K562 (cell line): ENCODE results near the gene SLC16A10. TPM values are rescaled to one million over a fixed set of nuclear protein-coding genes. Genes with fewer than 3 reads are reported as not detected.
A peak's percentile ranks its signal among the peaks of the same experiment; 100 is the strongest.

Experiments
- ATAC-seq: fragments of 200-7000 bp; cut with Tn5 transposase; 3 replicates; pipeline ENCODE4 v1.9.1; 2020; ENCODE audit warnings: moderate library complexity
- BruUV-seq: library from RNA; stranded (reverse); fragments of 400-500 nt; replicated peaks from 2 replicates; lab custom pipeline; 2021; lab: Mats Ljungman, UMichigan
- CTCF ChIA-PET: fragments of 300-600 bp; formaldehyde crosslinking; extraction: SDS; loops from one replicate; lab custom pipeline; 2021; ENCODE audit warnings: low intra/inter-chr PET ratio; lab: Yijun Ruan, JAX
- POLR2A ChIA-PET: fragments of 300-600, 350-650 bp; sonication (Branson Sonifier 250); formaldehyde crosslinking; extraction: SDS; loops from one replicate; lab custom pipeline; 2021; ENCODE audit warnings: antibody characterized with exemption, inconsistent platforms; lab: Yijun Ruan, JAX
- DNase-seq, 4 experiments: peaks; one replicate each; pipeline versions ENCODE4 v3.0.0 to v3.0.0-alpha.2; 2011 to 2018; ENCODE audit warnings: low spot score in 3 of 4, mixed read lengths in 3 of 4; ENCODE audit errors: extremely low read depth in 1 of 4
- FAIRE-seq: peaks from 2 replicates; lab custom pipeline; 2011; peaks lifted over from hg19 to GRCh38; lab: Jason Lieb, UNC
- H2AFZ ChIP-seq: 2 replicates; pipeline ENCODE4 v1.6.0; 2011; ENCODE audit warnings: low read depth, low read length, control low read depth, inconsistent platforms
- H3K27ac ChIP-seq: fragments of 200-600 bp; 3 replicates; pipeline ENCODE4 v1.8.0; 2011; ENCODE audit warnings: low read depth, mild to moderate bottlenecking, control low read depth, inconsistent platforms, low read length, moderate library complexity, mixed read lengths; ENCODE audit errors: extremely low read depth
- H3K27me3 ChIP-seq, 2 experiments: fragments of 300-600 bp in 1 of 2; 2 replicates in 1 of 2; 3 replicates in 1 of 2; pipeline versions ENCODE4 v1.6.0 to v1.8.0; 2011; ENCODE audit warnings: inconsistent platforms in 2 of 2, low read length in 2 of 2, mild to moderate bottlenecking in 1 of 2, mixed read lengths in 1 of 2, moderate library complexity in 1 of 2; ENCODE audit not compliant: control insufficient read depth in 2 of 2, insufficient read depth in 2 of 2
- H3K36me3 ChIP-seq: fragments of 300-600 bp; 3 replicates; pipeline ENCODE4 v1.8.0; 2011; ENCODE audit warnings: mild to moderate bottlenecking, low read length, inconsistent platforms; ENCODE audit not compliant: control insufficient read depth, insufficient read depth
- H3K4me1 ChIP-seq, 2 experiments: fragments of 200-600 bp in 1 of 2; replicated peaks in 1 of 2; 2 replicates in 1 of 2; 3 replicates in 1 of 2; pipeline versions ENCODE4 v1.5.1 to v1.8.0; 2011; ENCODE audit warnings: inconsistent platforms in 2 of 2, low read length in 2 of 2, mild to moderate bottlenecking in 1 of 2, mixed read lengths in 1 of 2, moderate library complexity in 1 of 2; ENCODE audit not compliant: control insufficient read depth in 2 of 2, insufficient read depth in 2 of 2
- H3K4me2 ChIP-seq: 2 replicates; pipeline ENCODE4 v1.6.1; 2011; ENCODE audit warnings: low read length, control low read depth, inconsistent platforms, mixed read lengths; ENCODE audit not compliant: insufficient read depth
- H3K4me3 ChIP-seq: fragments of 200-600 bp; sonication (generic), shearing (Covaris generic); 2 replicates; pipeline ENCODE4 v1.5.1; 2016; ENCODE audit warnings: control low read depth, inconsistent platforms
- H3K79me2 ChIP-seq: fragments of 200-600 bp; 3 replicates; pipeline ENCODE4 v1.8.0; 2011; ENCODE audit warnings: low read length, inconsistent platforms; ENCODE audit not compliant: control insufficient read depth, insufficient read depth
- H3K9ac ChIP-seq, 2 experiments: 2 replicates each; pipeline versions ENCODE4 v1.6.0 to v1.6.1; 2011; ENCODE audit warnings: low read depth in 2 of 2, low read length in 2 of 2, control low read depth in 1 of 2, inconsistent platforms in 1 of 2, mild to moderate bottlenecking in 1 of 2, mixed read lengths in 1 of 2; ENCODE audit not compliant: insufficient read depth in 1 of 2
- H3K9me1 ChIP-seq: one replicate; pipeline ENCODE4 v1.6.0; 2011; ENCODE audit warnings: inconsistent platforms, mild to moderate bottlenecking, low read length, moderate library complexity; ENCODE audit not compliant: control insufficient read depth, insufficient read depth
- H3K9me3 ChIP-seq: replicated peaks from 2 replicates; pipeline ENCODE4 v1.5.1; 2011; ENCODE audit warnings: low read depth, low read length, inconsistent platforms; ENCODE audit not compliant: control insufficient read depth, insufficient read depth
- H4K20me1 ChIP-seq: replicated peaks from 2 replicates; pipeline ENCODE4 v1.6.1; 2011; ENCODE audit warnings: low read length, inconsistent platforms, mixed read lengths; ENCODE audit not compliant: control insufficient read depth, insufficient read depth
- ZNF444 ChIP-seq: fragments of 250-450 bp; sonication (Bioruptor Pico); IDR thresholded peaks from 2 replicates; pipeline ENCODE4 v1.4.0; 2020; ENCODE audit warnings: mild to moderate bottlenecking, moderate library complexity
- WGBS: fragments of 100-300 bp; shearing (Covaris generic); methylation state at CpG from one replicate; pipeline ENCODE4 v1.1.6; 2016; ENCODE audit warnings: low coverage, mixed read lengths; ENCODE audit not compliant: insufficient coverage; ENCODE audit errors: missing lambda C conversion rate; 5-methylcytosine and 5-hydroxymethylcytosine counted together
- in situ Hi-C: fragments of 300-500 bp; cut with MboI; formaldehyde crosslinking; loops from 4 replicates; pipeline ENCODE4 v1.15.0; 2018; ENCODE audit warnings: inconsistent platforms, mixed read lengths
- intact Hi-C: fragments of 100-400 bp; cut with micrococcal nuclease; formaldehyde crosslinking; loops from 2 replicates; pipeline ENCODE4 v1.14.2; 2022
- polyA plus RNA-seq, 8 experiments: library from polyadenylated mRNA; depleted of rRNA in 4 of 8; stranded (reverse) in 5 of 8; unstranded in 3 of 8; fragments of >200 nt; fragmentation: Nextera tagmentation in 2 of 8; fragmentation: Illumina TruSeq in 1 of 8; extraction: Ambion mirVana in 2 of 8; extraction: Trizol in 1 of 8; gene quantifications; 2 replicates each; pipeline versions ENCODE4 v1.2.1 to v1.2.3, GENCODE V29; 2011 to 2014; ENCODE audit warnings: inconsistent platforms in 1 of 8, missing spikeins in 1 of 8
- total RNA-seq, 7 experiments: library from RNA; depleted of rRNA in 6 of 7; stranded (reverse); fragments of >200 nt in 6 of 7; fragmentation: Illumina TruSeq in 2 of 7; extraction: Trizol in 2 of 7; gene quantifications; 2 replicates each; pipeline versions ENCODE4 v1.2.1 to v1.2.3, GENCODE V29; 2011 to 2021; ENCODE audit warnings: low replicate concordance in 1 of 7
- TF ChIP-seq, protein P1 (sequence below): fragments of 450-650 bp; IDR thresholded peaks from 2 replicates; pipeline ENCODE4 v1.6.1; 2017; ENCODE audit warnings: antibody characterized with exemption, mild to moderate bottlenecking

SLC16A10 gene
- total and polyA plus RNA-seq, 9 of the 15 experiments (the other 6 are each of a cell fraction or from before 2014, with no cell fraction given) = 0.02 to 0.54 (median 0.24) TPM; not detected in 4

DNA sequence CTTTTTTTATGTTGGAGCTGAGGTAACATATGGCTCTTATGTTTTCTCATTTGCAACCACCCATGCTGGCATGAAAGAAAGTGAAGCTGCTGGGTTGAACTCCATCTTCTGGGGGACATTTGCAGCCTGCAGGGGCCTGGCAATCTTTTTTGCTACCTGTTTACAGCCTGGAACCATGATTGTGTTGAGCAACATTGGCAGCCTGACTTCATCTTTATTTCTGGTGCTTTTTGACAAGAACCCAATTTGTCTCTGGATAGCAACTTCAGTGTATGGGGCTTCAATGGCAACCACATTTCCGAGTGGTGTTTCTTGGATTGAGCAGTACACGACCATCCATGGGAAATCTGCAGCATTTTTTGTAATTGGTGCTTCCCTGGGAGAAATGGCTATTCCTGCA, 179.0 kb downstream of the SLC16A10 start:
- H3K27me3 ChIP-seq = no peaks in the 10 kb centered on the region
- no peak overlapping the region for H3K4me3 ChIP-seq
- peaks cover 55% of the 10 kb centered on the region for H3K36me3 ChIP-seq
- CTCF ChIA-PET = no interaction called here
- no TSS peak for BruUV-seq
- 46% methylated on average over 2 of the region's 2 CpGs for WGBS
- H3K4me2 ChIP-seq = peak overlapping the region; percentile 53; the same call in 1 of the 2 replicates
- POLR2A ChIA-PET = interaction anchor here (1.1 kb wide), 1 partner anchor 26 kb away, joined by 3 read pairs; no protein-coding TSS in a partner anchor
- no peaks in the 10 kb centered on the region for H3K9me3 ChIP-seq
- FAIRE-seq = no peak
- peaks cover 53% of the 10 kb centered on the region for H3K79me2 ChIP-seq
- H3K4me1 ChIP-seq = peaks cover 7 to 24% of the 10 kb centered on the region in 2 experiments; a peak in 4 of 5 replicates
- in situ Hi-C loops (loop anchor here (25.0 kb wide), 1 partner anchor 371 kb away; no protein-coding TSS in a partner anchor), intact Hi-C loops (no loop called here)
- TF ChIP-seq ZNF444 (CRISPR knock-in tag) = no peak
- TF ChIP-seq, protein P1, sequence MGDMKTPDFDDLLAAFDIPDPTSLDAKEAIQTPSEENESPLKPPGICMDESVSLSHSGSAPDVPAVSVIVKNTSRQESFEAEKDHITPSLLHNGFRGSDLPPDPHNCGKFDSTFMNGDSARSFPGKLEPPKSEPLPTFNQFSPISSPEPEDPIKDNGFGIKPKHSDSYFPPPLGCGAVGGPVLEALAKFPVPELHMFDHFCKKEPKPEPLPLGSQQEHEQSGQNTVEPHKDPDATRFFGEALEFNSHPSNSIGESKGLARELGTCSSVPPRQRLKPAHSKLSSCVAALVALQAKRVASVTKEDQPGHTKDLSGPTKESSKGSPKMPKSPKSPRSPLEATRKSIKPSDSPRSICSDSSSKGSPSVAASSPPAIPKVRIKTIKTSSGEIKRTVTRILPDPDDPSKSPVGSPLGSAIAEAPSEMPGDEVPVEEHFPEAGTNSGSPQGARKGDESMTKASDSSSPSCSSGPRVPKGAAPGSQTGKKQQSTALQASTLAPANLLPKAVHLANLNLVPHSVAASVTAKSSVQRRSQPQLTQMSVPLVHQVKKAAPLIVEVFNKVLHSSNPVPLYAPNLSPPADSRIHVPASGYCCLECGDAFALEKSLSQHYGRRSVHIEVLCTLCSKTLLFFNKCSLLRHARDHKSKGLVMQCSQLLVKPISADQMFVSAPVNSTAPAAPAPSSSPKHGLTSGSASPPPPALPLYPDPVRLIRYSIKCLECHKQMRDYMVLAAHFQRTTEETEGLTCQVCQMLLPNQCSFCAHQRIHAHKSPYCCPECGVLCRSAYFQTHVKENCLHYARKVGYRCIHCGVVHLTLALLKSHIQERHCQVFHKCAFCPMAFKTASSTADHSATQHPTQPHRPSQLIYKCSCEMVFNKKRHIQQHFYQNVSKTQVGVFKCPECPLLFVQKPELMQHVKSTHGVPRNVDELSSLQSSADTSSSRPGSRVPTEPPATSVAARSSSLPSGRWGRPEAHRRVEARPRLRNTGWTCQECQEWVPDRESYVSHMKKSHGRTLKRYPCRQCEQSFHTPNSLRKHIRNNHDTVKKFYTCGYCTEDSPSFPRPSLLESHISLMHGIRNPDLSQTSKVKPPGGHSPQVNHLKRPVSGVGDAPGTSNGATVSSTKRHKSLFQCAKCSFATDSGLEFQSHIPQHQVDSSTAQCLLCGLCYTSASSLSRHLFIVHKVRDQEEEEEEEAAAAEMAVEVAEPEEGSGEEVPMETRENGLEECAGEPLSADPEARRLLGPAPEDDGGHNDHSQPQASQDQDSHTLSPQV = 0 out of 2 replicates have a peak, but pooled peaks have one; percentile 50
- TF ChIP-seq, all 486 proteins: peak for 1
- Histone ChIP-seq H4K20me1 (no peaks in the 10 kb centered on the region), H3K27ac (peak overlapping the region; percentile 47; the same call in 1 of the 3 replicates), H3K9ac (no peak overlapping the region), H2AFZ (no peak overlapping the region), H3K9me1 (no peaks in the 10 kb centered on the region)
- DNase-seq = no peak
- no peak; the same call in 2 of the 3 replicates for ATAC-seq
